ENCODE measurements around the gene CFI.

DNA sequence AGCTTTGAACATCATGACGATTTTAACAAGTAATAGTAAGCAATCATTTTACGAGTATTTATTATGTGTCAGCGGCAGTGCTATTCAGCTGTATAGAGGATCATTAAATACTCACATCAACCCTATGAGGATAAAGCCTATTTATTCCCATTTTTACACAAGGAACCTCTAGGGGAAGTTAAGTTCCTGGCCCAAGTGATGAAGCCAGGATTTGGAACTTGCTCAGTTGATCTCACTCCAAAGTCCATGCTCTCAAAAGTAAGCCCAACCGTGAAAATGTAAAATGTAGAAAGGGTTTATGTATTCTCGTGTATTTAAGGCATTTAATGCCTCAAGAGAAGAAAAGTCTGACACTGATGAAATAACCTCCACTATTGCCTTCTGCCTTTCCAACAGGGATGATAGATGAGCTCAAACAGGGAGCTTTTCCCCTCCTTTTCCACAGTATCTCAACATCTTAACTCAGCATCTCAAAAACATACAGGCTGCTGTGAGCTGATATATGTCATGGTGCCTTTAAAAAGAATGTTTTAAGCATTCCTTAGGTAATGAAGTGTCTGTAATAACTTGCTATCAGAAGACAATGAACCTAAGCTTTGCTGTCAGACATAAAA, 36.9 kb downstream of the CFI start:
- no peak for TF ChIP-seq GATA2 (IDR thresholded peaks at IDR 0.05; ENCODE audit: low read depth, low read length)
- no peak for TF ChIP-seq GATA3 (IDR thresholded peaks at IDR 0.05; ENCODE audit: low read depth, low read length)

Measured in SH-SY5Y (cell line).